NCI-H128 (cell line): Measurements from ENCODE around the gene AJAP1.
A peak's percentile ranks its signal among the peaks of the same experiment; 100 is the strongest.

ENCODE experiments used
- DNase-seq: peaks from one replicate; lab custom pipeline; 2025; ENCODE audit not compliant: unreplicated experiment; lab: John Stamatoyannopoulos, UW

Gene AJAP1

DNA sequence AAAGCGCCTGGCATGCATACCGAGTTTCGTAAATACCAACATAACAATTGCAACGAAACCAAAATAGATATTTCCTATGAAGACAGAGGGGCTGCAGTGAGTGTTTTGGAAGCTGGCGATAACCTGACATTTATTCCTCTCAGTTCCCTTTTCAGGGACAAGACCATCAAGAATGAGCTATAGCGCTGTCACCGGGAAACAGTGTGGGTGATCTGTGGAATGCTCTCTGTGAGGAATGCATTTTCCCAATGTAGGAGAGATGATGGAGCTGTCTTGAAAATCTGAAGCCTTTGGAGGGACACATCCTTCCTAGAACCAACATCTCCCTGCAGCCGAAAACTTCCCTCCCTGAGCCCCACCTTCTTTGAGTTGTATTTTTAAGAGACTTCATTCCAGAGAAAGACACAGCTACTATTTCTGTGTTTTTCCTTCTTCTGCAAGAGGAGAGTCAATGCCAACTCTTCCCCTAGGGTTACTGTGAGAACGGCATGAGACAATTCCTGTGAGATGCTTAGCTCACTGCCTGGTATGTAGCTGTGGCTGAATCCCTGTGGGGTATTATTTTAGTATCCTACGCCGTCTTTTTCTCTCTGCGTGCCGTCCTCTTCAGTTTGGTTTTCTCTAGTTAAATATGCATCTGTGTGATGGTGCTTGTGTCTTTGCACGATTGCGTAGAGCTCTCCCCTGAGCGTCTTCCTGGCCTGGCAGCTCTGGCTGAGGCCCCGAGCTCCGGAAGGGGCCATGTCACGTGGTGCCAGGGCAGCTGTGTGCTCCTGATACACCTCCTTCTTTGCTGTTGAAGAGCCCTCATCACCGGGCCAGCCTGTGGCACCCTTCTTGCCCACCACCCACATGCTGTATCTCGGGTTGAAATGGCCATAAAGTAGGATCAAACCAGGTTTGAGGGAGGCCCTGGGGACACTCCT, 45.2 kb downstream of the AJAP1 start:
- no peak for DNase-seq

DNA sequence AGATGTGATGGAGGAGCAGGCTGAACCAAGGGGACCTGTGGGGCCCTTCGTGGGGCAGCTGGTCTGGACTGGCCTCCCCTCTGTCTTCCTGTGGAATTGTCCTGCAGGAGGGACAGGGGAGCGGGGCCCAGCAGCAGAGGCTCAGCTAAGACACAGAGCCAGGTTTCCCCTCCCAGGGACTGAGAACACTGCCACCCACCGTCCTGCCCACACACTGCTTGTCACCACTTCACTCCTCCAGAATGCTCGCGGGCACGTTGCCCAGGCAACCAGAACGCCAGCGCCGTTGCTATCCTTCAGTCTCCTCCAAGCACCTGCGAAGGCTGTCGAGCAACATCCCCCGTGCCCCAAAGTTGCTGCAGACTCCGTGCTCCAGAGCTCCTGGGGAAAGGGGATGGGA, 46.4 kb downstream of the AJAP1 start:
- DNase-seq, result peak; percentile 77

DNA sequence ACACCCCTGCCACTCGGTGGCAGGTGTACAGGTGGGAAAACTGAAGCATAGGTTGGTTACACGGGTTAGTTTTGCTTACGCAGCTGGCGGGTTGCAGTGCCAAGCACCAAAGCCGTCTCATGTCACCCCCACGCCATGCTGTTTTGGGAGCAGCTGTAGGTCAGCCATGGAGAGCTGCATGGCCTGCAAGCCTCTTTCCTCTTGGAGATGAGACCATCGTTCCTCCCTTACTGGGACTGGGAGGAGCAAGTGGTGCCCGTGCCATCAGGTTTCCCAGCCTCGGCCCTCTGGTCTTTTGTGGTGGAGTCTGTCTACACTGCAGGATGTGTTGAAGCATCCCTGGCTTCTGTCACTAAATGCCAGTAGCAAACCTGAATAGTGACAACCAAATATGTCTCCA, 46.9 kb downstream of the AJAP1 start:
- DNase-seq, result no peak

DNA sequence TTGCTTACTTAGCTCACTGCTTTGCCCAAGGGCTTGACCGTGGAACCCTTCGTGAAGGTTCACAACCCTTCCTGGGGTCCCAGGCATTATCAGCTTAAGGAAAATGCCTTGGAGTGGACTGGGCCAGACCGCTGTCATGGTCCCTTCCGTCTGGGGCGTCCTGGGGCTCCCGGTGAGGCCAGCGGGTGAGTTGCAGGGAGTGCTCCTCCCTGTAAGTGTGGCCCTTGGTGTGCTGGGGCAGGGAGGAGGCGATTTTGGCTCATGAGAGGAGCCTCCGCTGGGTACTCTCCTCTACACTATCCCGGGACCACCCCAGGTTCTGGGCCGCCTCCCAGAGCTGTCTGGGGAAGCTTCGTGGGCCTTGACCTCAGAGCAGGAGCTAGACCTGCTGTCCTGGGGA, 48.1 kb downstream of the AJAP1 start:
- no peak for DNase-seq

DNA sequence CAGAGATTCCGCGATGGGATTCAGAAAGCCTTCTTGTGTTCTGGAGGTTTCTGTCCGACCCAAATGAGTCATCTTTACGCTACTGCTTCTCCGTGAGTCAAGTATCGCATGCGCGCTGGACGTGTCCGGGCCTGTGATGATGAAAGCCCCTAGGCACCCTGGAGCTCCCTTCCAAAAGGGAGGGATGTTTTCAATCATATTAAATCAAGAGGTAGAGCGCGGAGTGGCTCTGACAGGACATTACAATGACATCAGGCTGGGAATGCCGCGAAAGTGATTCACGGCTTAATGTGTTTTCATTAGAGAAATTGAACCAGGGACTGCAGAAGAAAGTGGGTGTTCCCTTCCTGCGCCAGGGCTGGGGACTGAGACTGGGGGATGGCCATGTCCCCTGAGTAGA, 48.5 kb downstream of the AJAP1 start:
- no peak for DNase-seq

DNA sequence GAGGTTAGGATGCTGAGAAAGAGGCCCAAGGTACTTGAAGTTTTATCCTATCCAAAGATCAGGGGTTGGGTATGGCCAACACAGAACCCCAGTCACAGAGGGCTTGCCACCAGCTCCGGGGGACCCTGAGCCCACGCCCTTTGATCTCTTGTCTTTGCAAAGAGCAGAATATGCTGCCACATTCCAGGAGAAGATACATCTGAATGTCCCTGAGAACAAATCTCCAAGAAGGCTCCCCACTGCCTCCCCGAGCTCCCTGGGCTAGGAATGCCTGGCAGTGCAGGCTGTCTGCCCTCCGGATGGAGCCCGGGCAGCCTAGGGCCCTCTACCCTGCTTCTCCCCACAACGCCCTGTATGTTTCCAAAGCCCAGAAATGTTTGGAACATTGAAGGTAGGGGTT, 49.2 kb downstream of the AJAP1 start:
- no peak for DNase-seq

DNA sequence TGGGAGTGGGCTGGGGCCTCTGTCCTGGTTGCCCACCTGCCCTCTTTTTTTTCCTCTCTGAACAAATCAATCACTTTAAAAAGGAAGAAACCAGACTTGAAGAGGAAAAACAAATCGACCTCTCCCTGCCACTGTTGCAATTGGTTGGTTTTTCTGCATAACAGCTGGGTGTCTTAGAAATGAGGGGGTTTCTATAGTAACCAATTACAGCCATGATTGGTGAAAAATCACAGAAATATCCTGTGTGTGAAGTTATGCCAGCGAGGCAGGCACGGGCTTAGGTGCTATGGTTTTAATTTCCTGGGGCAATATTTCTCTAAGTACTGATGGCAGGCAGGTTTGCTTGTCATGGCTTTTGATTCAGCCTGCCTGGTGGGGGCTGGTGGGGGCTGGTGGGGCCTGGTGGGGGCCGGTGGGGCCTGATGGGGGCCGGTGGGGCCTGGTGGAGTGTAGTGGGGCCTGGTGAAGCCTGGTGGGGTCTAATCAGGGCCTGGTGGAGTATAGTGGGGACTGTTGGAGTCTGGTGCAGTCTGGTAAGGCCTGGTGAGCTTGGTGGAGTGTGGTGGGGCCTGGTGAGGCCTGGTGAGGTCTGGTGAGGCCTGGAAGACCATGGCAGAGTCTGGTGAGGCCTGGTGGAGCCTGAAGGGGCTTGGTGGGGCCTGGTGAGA, 54.6 kb downstream of the AJAP1 start:
- DNase-seq, result no peak

DNA sequence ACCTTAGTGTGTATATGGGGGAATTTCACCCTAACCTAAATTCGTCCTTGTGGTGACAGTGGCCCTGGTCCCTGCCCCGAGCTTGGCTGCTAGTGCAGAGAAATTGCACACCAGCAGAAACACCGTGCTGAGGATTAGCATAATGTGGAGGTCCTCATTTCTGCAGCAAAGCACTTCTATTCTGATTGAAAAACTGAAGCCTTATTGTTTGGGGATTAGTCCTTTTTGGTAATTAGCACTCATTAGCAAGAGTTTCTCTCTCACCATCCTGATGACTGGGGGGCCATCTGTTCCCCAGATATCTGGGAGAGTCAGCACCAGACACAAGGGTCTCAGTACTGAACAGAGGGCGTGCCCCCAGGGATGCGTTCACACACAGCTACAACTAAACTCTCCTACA, 55.2 kb downstream of the AJAP1 start:
- no peak for DNase-seq

DNA sequence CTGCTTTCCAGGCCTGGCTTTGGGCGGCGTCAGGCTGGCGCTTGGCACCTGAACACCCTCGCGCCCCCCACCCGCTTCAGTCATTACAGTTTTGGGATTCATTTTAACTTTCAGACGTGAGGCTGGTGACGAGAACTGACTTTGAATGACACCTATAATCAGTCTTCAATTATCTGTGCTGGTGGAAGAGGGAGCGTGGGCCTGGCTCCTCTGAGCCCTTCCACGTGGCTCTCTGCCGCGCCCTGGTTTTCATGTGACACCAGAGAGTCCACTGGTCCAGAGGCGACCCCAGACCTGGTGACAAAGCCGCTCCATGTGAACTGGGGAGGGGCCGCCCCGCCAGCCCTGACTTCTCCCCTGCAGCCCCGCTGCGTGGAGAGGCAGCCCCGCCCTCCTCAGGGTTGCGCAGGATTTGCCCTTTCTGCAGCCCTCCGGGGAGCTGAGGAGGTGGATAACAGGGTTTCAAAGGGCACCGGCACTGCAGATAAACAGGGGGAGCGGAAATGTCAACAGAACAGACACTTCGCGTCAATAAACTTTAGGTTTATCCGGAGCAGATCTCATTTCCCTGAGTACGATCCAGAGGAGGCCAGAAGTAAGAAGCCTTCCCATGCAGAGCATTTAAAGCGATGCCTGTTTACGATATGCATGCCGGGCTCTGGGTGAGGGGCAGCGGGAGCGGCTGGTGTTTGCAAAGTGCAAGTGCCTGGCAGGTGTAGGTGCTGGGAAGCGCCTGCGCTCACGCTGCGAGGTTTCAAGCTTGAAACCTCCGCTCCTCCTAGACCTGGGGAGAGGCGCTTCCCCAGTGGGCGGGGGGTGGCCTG, 56.4 kb downstream of the AJAP1 start:
- peak; percentile 72 for DNase-seq

DNA sequence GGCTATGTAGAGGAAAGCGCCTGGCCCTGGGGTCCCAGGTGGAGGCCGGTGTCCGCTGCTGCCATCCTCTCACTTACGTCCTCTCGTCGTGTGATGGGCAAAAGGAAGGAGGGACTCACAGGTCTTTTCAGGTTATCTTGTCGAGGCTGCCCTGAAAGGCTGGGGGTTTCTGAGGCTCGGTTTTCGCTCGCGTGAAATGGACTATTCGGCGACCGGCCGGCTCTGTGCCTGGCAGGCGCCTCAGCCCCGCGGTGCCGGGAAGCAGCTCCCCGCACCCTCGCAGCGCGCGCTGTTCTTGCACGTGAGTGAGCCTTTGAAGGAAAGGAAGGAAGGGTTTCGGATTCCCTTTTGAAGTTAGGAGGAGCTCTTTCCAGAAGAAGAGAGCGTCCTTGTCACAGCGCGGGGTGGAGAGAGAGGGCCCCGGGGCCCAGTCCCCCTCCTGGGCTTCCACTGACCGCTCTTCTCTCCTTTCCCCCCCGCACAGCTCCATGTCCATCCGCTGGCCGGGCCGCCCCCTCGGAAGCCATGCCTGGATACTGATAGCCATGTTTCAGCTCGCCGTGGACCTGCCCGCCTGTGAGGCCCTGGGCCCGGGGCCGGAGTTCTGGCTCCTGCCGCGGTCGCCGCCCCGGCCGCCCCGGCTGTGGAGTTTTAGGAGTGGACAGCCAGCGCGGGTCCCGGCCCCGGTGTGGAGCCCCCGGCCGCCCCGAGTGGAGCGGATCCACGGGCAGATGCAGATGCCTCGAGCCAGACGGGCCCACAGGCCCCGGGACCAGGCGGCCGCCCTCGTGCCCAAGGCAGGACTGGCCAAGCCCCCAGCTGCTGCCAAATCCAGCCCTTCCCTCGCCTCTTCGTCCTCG, 57.2 kb downstream of the AJAP1 start:
- peak; percentile 38 for DNase-seq

DNA sequence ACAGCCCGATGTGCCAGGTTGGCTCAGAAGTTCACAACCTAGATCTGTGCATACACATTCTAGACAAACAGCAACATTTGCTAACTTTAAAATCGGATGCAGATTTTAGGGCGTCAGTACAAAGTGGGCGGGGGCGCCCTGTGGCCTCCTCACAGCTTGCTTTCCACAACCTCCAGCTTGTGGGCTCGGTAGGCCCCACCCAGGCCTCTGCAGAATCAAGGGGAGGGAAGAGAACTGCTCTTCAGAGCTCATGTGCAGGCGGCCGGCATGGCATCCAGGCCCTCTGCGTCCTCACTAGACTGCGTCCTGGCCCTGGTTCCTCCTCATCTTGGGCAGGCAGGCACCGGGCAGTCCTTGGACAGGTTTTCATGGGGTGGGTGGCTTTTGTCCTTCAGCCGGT, 59.3 kb downstream of the AJAP1 start:
- no peak for DNase-seq

DNA sequence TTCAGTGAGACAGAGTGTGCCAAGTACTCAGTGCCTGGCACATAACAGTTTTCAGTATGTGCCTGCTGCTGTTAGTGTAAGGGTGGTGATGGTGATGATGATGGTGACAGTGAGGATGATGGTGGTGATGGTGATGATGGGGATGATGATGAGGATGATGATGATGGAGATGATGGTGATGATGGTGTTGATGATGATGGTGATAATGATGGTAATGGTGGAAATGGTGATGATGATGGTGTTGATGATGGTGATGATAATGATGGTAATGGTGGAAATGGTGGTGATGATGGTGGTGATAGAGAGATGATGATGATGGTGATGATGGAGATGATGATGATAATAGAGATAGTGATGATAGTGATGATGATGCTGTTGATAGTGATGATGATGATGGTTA, 62.0 kb downstream of the AJAP1 start:
- no peak for DNase-seq

DNA sequence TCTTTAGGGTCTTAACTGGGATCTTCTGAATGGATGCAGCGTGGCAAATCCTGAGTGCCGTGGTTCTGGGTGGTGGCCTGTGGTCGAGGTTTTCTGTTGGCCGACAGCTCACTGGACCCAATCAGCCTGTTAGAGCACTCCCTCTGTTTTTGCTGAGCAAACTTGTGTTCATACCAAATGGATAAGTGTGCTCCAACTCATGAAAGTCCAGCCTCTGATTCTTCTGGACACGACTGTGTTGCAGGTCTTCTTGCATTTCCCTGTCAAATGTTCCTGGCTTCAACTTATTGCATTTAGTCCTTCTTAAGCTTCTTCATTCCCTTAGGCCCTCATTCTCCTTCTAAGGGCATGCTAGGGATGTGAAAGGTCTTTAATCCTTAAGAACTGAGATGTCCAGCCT, 63.7 kb downstream of the AJAP1 start:
- no peak for DNase-seq

DNA sequence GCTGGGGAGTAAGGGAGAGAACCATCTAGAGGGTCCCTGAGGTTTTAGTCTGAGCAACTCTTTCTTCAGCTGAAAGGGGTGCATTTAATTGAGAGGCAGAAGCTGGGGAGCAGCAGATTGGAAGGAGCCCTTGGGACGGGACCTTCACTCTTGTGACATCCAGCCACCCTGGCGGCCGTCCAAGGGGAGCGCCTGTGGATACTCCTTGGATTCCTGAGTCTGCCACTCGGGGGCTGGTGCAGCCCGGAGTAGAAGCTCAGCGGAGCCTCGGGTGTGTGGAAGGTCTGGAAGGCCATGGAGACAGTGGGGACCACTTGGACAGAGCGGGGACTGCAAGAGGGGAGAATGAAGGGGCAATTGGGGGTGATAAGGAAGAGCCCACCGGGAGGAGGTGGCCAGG, 68.7 kb downstream of the AJAP1 start:
- no peak for DNase-seq

DNA sequence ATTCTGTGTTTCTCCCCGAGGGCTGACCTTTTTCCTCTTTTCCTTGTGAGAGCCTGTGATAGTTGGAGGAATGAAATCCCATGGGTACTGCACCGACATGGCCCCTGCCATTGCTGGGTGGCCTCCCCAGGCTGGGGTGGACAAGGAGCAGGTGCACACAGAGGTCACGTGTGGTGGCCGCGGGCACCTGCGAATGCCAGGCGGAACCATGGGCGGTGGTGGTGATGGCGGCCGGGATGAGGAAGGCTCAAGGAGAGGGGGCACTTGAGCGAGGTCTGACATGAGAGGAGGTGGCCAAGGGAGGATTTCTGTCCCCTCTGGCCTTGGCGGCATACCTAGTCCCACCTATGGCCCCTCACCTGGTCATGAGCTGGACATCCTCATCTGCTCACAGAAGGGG, 69.6 kb downstream of the AJAP1 start:
- no peak for DNase-seq

DNA sequence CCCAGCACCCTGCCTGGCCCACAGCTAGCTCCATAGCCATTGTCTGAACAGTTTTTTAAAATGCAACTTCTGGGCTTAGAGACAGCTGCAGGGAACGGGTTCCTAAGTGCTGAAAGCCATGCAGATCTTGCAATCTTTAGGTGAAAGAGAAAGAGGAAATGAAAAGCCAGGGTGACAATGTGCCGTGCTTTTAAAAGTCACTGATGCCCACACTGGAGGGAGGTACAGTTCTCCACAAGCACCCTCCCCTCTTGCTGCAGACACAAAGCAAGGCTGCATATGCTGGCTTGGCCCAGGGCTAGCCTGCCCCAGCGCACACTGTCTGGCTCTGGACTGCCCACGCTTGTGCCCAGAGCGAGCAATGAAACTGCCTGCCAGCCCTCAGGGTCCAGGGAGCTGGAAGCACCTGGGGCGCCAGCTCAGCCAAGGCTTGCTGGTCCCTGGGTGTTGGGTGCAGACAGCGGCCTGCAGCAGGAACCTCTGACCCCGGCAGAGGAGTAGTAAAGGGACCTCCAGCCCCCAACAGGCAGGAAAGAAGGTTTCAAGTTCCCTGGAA, 70.4 kb downstream of the AJAP1 start:
- DNase-seq, result no peak

DNA sequence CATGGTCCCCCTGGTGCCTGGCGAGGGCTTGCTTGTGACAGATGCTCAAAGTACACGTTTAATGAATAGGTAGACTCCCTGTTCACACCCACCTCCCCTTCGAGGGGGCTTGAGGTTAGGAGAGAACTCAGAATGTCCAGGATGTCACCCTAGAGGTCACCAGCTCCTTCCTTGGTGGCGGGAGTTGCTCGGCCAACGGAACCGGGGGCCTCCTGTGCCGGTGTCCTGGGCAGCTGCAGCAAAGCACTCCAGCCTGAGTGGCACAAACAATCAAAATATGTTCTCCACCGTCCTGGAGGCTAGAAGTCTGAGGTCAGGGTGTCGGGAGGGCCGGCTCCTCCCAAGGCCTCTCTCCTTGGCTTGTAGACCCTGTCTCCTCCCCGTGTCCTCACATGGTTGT, 71.0 kb downstream of the AJAP1 start:
- no peak for DNase-seq

DNA sequence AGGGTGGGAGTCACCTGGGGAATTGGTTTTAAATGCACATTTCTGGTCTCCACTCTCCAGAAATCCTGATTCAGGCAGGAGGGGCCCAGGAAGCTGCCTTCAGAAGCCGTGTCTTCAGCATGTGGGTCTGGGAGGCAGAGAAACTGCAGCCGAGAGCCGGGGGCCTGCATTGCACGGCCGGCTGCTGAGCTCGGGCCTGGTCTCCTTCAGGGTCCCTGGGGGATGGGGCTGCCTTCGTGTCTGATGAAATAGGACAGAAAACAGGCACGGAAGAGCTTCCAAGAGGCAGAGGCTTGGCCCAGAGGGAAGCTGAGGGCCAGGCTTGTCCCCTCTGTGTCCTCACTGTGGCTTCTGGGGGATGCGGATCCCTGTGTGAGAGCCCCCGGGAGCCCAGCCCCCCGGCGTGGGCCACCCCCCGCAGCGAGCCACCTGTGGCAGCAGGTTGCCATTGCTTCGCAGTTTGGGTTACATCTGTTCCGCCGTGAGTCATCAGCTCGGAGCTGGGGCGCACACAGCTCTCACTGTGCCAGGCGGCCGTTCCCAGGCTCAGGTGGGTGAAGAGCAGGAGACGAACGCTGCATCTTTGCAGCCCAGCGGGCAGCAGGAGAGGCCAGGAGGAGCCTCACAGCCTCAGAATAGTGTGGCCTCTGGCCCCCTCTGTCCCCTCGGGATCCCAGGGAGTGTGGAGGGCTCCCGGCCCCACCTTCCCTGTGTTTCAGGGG, 72.4 kb downstream of the AJAP1 start:
- no peak for DNase-seq

DNA sequence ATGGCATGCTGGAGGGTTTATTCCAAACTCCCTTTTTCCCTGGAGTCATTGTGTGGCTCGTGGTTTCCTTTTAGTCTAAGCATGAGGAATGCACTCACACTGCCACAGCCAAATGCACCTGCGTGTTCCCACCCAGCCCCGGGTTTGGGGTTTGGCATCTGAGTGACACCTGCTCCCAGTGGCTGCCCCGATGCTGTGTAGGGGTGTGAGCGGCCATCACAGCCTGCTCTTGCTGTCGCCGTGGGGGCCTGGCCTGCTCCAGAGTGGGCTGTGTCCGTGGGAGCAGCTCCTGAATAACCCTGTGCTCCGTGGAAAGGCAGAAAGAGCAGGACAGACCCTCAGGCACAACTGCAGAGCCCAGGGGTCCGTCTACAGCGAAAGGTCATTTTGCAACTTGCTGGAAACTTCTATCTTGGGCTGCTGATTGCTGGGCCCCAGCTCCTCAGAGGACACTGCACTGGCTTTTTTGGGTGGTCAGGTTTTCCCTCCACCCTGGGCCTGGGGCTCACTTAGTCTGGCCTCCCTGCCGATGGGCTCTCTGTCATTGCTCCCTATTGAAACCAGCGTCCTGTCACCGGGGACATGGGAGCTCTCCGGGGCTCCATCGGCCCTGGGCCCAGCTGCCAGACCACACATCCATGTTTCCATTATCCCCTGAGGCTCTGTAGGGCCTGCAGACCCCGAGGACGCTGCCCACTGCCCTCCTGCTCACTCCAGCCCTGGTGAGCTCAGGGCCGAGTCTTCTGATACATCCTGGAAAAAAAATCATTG, 74.1 kb downstream of the AJAP1 start:
- DNase-seq, result no peak
